DOHH2 (cell line): Measurements from ENCODE around the gene CFAP77.
A peak's percentile ranks its signal among the peaks of the same experiment; 100 is the strongest.

Experiments used
- H3F3A ChIP-seq: fragments of 200-600 bp; sonication (generic), shearing (Covaris generic); 2 replicates; pipeline ENCODE4 v1.6.0; 2016; ENCODE audit warnings: antibody characterized with exemption, mild to moderate bottlenecking; ENCODE audit not compliant: control insufficient read depth, insufficient read depth
- H3K27ac ChIP-seq: fragments of 200-600 bp; sonication (generic); 2 replicates; pipeline ENCODE4 v1.5.1; 2014; ENCODE audit warnings: low read depth, mild to moderate bottlenecking, low read length, moderate library complexity
- H3K27me3 ChIP-seq: fragments of 200-600 bp; sonication (generic); 2 replicates; pipeline ENCODE4 v1.6.1; 2014; ENCODE audit warnings: mild to moderate bottlenecking, low read length, mixed read lengths; ENCODE audit not compliant: control insufficient read depth
- H3K36me3 ChIP-seq: fragments of 200-600 bp; sonication (generic); 2 replicates; pipeline ENCODE4 v1.6.1; 2014; ENCODE audit warnings: mild to moderate bottlenecking, low read length, moderate library complexity, mixed read lengths; ENCODE audit not compliant: control insufficient read depth
- H3K4me1 ChIP-seq: fragments of 200-600 bp; sonication (generic); 2 replicates; pipeline ENCODE4 v1.6.1; 2014; ENCODE audit warnings: mild to moderate bottlenecking, low read length, mixed read lengths; ENCODE audit not compliant: control insufficient read depth
- H3K4me2 ChIP-seq: fragments of 200-600 bp; sonication (generic); 2 replicates; pipeline ENCODE4 v1.6.0; 2014; ENCODE audit warnings: mild to moderate bottlenecking, low read length, moderate library complexity
- H3K4me3 ChIP-seq: fragments of 200-600 bp; sonication (generic); 2 replicates; pipeline ENCODE4 v1.5.1; 2014; ENCODE audit warnings: mild to moderate bottlenecking, low read length, mixed read lengths
- H3K79me2 ChIP-seq: fragments of 200-600 bp; sonication (generic); 2 replicates; pipeline ENCODE4 v1.6.1; 2014; ENCODE audit warnings: mild to moderate bottlenecking, low read length, mixed read lengths; ENCODE audit not compliant: control insufficient read depth
- H3K9me2 ChIP-seq: fragments of 200-600 bp; sonication (generic); replicated peaks from 2 replicates; pipeline ENCODE4 v1.6.1; 2014; ENCODE audit warnings: mild to moderate bottlenecking, low read length, mixed read lengths; ENCODE audit not compliant: control insufficient read depth
- H3K9me3 ChIP-seq: fragments of 200-600 bp; sonication (generic); 2 replicates; pipeline ENCODE4 v1.6.1; 2014; ENCODE audit warnings: antibody characterized with exemption, low read length, mixed read lengths; ENCODE audit not compliant: control insufficient read depth, insufficient read depth
- H4K20me1 ChIP-seq: fragments of 200-600 bp; sonication (generic); 2 replicates; pipeline ENCODE4 v1.6.0; 2014; ENCODE audit warnings: low read depth, mild to moderate bottlenecking, antibody characterized with exemption, low read length, moderate library complexity; ENCODE audit not compliant: control insufficient read depth, insufficient read depth
- CTCF ChIP-seq: fragments of 200-600 bp; sonication (generic); IDR thresholded peaks from one replicate; pipeline ENCODE4 v1.5.1; 2014; ENCODE audit warnings: antibody characterized with exemption, mild to moderate bottlenecking, low read depth, low read length; ENCODE audit not compliant: poor library complexity, severe bottlenecking
- EZH2phosphoT487 ChIP-seq: fragments of 200-600 bp; sonication (generic); IDR thresholded peaks from 2 replicates; pipeline ENCODE4 v1.6.1; 2017; ENCODE audit warnings: borderline replicate concordance, mild to moderate bottlenecking, antibody characterized with exemption, low read length, moderate library complexity, mixed read lengths

Gene CFAP77

GRCh38 chr9:132572921-132573320, 162.9 kb downstream of the CFAP77 start:
- H3K27me3 ChIP-seq: peaks cover 3% of the 10 kb centered on the region; the same call in 1 of the 2 replicates
- H3K4me2 ChIP-seq: peak overlapping the region; percentile 33
- no peaks in the 10 kb centered on the region for H3K36me3 ChIP-seq
- 0 out of 2 replicates have a peak overlapping the region, but pooled peaks have one; percentile 21 for H3K4me3 ChIP-seq
- no peak overlapping the region for H3K27ac ChIP-seq
- H3K9me2 ChIP-seq: no peaks in the 10 kb centered on the region
- H3K4me1 ChIP-seq: peaks cover 34% of the 10 kb centered on the region
- H3K9me3 ChIP-seq: no peaks in the 10 kb centered on the region
- H3F3A ChIP-seq: peaks cover 4% of the 10 kb centered on the region; the same call in 1 of the 2 replicates
- H3K79me2 ChIP-seq: no peaks in the 10 kb centered on the region
- TF ChIP-seq CTCF (no peak), EZH2phosphoT487 (no peak)
- H4K20me1 ChIP-seq: no peaks in the 10 kb centered on the region

GRCh38 chr9:132575005-132575609, 165.1 kb downstream of the CFAP77 start:
- TF ChIP-seq CTCF (peak; percentile 94), EZH2phosphoT487 (no peak)
- Histone ChIP-seq H4K20me1 (no peaks in the 10 kb centered on the region), H3K79me2 (no peaks in the 10 kb centered on the region), H3F3A (peaks cover 4% of the 10 kb centered on the region; the same call in 1 of the 2 replicates), H3K4me1 (peaks cover 21% of the 10 kb centered on the region), H3K4me2 (no peak overlapping the region), H3K9me2 (no peaks in the 10 kb centered on the region), H3K27me3 (peaks cover 15% of the 10 kb centered on the region), H3K36me3 (no peaks in the 10 kb centered on the region), H3K4me3 (no peak overlapping the region), H3K9me3 (no peaks in the 10 kb centered on the region), H3K27ac (no peak overlapping the region)

- Histone ChIP-seq H3K4me1 (peaks cover 21% of the 10 kb centered on the region), H3K36me3 (no peaks in the 10 kb centered on the region), H3K4me3 (no peak overlapping the region), H3K4me2 (no peak overlapping the region), H3K79me2 (no peaks in the 10 kb centered on the region), H3F3A (peaks cover 4% of the 10 kb centered on the region; the same call in 1 of the 2 replicates), H3K9me2 (no peaks in the 10 kb centered on the region), H3K9me3 (no peaks in the 10 kb centered on the region), H3K27me3 (peaks cover 16% of the 10 kb centered on the region), H3K27ac (no peak overlapping the region), H4K20me1 (no peaks in the 10 kb centered on the region)
- no peak for TF ChIP-seq CTCF
These were observed 165.8 kb downstream of the CFAP77 start for GRCh38 chr9:132575811-132576210.
